Endothelial cell of coronary artery (primary cell): ENCODE data around the gene ZNF492. TPM values are rescaled to one million over a fixed set of nuclear protein-coding genes. Genes with fewer than 3 reads are reported as not detected.

Experiments
- total RNA-seq: library from RNA; depleted of rRNA; stranded (reverse); fragments of >200 nt; gene quantifications from 2 replicates; pipeline ENCODE4 v1.2.3, GENCODE V29; 2014

The ZNF492 gene
- 0.19 TPM in 1 of 2 replicates, not detected in the other for total RNA-seq

GRCh38 chr19:22633706-22634449 is at the start of gene ZNF492:
Gene ZNF492 (plus strand): TSS chr19:22634324. CDS start chr19:22653400, 19,076 bp downstream.

Other genes with a start within 250 kb of the ZNF492 start
- gene ZNF98, start 212.0 kb upstream of the ZNF492 start, total RNA-seq, result under 0.01 TPM in 1 of 2 replicates, not detected in the other
- not detected in 2 replicates for gene ZNF99, start 149.8 kb downstream of the ZNF492 start, total RNA-seq
- not detected in 2 replicates for gene ZNF723, start 198.0 kb downstream of the ZNF492 start, total RNA-seq